Neural cell (in vitro differentiated cells): ENCODE data around the gene NME3.

Experiments
- CTCF ChIP-seq: fragments of 450-650 bp; IDR thresholded peaks from 2 replicates; pipeline ENCODE4 v1.5.1; 2014; ENCODE audit warnings: antibody characterized with exemption, mild to moderate bottlenecking, moderate library complexity; ENCODE audit not compliant: poor library complexity, severe bottlenecking
- EP300 ChIP-seq: fragments of 450-650 bp; conservative IDR thresholded peaks from 2 replicates; pipeline ENCODE4 v1.6.1; 2014; ENCODE audit warnings: antibody characterized with exemption, mild to moderate bottlenecking, moderate library complexity; ENCODE audit not compliant: poor library complexity, severe bottlenecking
- EZH2 ChIP-seq: fragments of 200-600, 300-800 bp; shearing (Covaris generic), sonication (generic); IDR thresholded peaks from 2 replicates; pipeline ENCODE4 v1.6.1; 2014; ENCODE audit warnings: antibody characterized with exemption, low read length, borderline replicate concordance, mild to moderate bottlenecking; ENCODE audit not compliant: insufficient read depth, poor library complexity, severe bottlenecking
- MXI1 ChIP-seq: fragments of 450-650 bp; conservative IDR thresholded peaks from 2 replicates; pipeline ENCODE4 v1.6.1; 2014; ENCODE audit warnings: antibody characterized with exemption, mild to moderate bottlenecking; ENCODE audit not compliant: poor library complexity, severe bottlenecking
- POLR2AphosphoS5 ChIP-seq: IDR thresholded peaks from 2 replicates; pipeline ENCODE4 v1.6.1; 2012
- SMC3 ChIP-seq: fragments of 450-650 bp; conservative IDR thresholded peaks from 2 replicates; pipeline ENCODE4 v1.6.1; 2014; ENCODE audit warnings: antibody characterized with exemption, mild to moderate bottlenecking, moderate library complexity; ENCODE audit not compliant: poor library complexity
- TAF1 ChIP-seq: IDR thresholded peaks from 2 replicates; pipeline ENCODE4 v1.6.1; 2012; ENCODE audit warnings: low read depth
- TF ChIP-seq, protein P1 (sequence below): IDR thresholded peaks from 2 replicates; pipeline ENCODE4 v1.6.1; 2012; ENCODE audit warnings: borderline replicate concordance

DNA sequence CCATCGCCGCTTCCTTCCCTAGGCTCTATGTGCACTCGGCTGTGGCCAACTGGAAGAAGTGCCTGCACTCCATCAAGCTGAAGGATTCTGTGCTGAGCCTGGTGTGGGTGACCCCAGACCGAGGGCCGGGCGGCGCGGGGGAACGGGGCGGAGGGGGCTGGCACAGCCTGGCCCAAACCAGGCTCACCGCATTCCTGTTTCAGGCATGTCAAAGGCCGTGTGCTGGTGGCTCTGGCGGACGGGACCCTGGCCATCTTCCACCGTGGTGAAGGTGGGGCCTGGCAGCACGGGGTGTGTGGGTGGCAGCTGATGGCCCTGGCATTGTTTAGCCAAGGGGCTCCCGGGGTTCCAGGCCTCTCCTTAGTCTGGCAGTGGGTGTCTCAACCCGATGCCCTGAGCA, 4.6 kb downstream of the NME3 start:
- TF ChIP-seq CTCF = no peak
- TF ChIP-seq EZH2 = no peak
- TF ChIP-seq MXI1 = no peak
- TF ChIP-seq TAF1 = no peak
- TF ChIP-seq EP300 = no peak
- no peak for TF ChIP-seq POLR2AphosphoS5
- no peak for TF ChIP-seq SMC3
- TF ChIP-seq, protein P1, sequence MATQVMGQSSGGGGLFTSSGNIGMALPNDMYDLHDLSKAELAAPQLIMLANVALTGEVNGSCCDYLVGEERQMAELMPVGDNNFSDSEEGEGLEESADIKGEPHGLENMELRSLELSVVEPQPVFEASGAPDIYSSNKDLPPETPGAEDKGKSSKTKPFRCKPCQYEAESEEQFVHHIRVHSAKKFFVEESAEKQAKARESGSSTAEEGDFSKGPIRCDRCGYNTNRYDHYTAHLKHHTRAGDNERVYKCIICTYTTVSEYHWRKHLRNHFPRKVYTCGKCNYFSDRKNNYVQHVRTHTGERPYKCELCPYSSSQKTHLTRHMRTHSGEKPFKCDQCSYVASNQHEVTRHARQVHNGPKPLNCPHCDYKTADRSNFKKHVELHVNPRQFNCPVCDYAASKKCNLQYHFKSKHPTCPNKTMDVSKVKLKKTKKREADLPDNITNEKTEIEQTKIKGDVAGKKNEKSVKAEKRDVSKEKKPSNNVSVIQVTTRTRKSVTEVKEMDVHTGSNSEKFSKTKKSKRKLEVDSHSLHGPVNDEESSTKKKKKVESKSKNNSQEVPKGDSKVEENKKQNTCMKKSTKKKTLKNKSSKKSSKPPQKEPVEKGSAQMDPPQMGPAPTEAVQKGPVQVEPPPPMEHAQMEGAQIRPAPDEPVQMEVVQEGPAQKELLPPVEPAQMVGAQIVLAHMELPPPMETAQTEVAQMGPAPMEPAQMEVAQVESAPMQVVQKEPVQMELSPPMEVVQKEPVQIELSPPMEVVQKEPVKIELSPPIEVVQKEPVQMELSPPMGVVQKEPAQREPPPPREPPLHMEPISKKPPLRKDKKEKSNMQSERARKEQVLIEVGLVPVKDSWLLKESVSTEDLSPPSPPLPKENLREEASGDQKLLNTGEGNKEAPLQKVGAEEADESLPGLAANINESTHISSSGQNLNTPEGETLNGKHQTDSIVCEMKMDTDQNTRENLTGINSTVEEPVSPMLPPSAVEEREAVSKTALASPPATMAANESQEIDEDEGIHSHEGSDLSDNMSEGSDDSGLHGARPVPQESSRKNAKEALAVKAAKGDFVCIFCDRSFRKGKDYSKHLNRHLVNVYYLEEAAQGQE = no peak
